Mononuclear cell (primary cell): Measurements from ENCODE around the gene TMEM52B. TPM values are rescaled to one million over a fixed set of nuclear protein-coding genes. Genes with fewer than 3 reads are reported as not detected.

Experiments
- H3K27me3 ChIP-seq: 2 replicates; pipeline ENCODE4 v1.6.0; 2011; ENCODE audit warnings: low read length, control low read depth; ENCODE audit not compliant: insufficient read depth
- H3K4me1 ChIP-seq: 2 replicates; pipeline ENCODE4 v1.5.1; 2011; ENCODE audit warnings: mild to moderate bottlenecking, low read length, control low read depth; ENCODE audit not compliant: insufficient read depth
- H3K4me3 ChIP-seq: 2 replicates; pipeline ENCODE4 v1.5.1; 2011; ENCODE audit warnings: mild to moderate bottlenecking, low read length, moderate library complexity
- H3K9me3 ChIP-seq: 2 replicates; pipeline ENCODE4 v1.5.1; 2011; ENCODE audit warnings: low read depth, mild to moderate bottlenecking, control low read depth, low read length
- total RNA-seq: library from RNA; depleted of rRNA; stranded (reverse); fragments of >200 nt; gene quantifications from one replicate; pipeline ENCODE4 v1.2.3, GENCODE V29; 2012

The TMEM52B gene
- 1.4 TPM for total RNA-seq

- Histone ChIP-seq H3K4me3 (no peak within 1 kb of the TSS), H3K9me3 (no peaks in the 10 kb centered on the region), H3K27me3 (peaks cover 4% of the 10 kb centered on the region), H3K4me1 (peaks cover 20% of the 10 kb centered on the region)
These were observed at the start of gene TMEM52B for GRCh38 chr12:10178821-10179220. TMEM52B (plus strand) TSS chr12:10179032; CDS start chr12:10179575, 543 bp downstream.

GRCh38 chr12:10130042-10130441 lies 48.8 kb upstream of the TMEM52B start, which contains the start of gene CLEC7A:
CLEC7A (minus strand) TSS chr12:10130199; CDS start chr12:10130082, 117 bp downstream.
- Histone ChIP-seq H3K9me3 (no peaks in the 10 kb centered on the region), H3K4me1 (peaks cover 32% of the 10 kb centered on the region), H3K27me3 (peaks cover 5% of the 10 kb centered on the region), H3K4me3 (peak within 1 kb of the TSS; percentile 58)

- Histone ChIP-seq H3K9me3 (no peaks in the 10 kb centered on the region), H3K4me3 (no peak overlapping the region), H3K4me1 (peaks cover 32% of the 10 kb centered on the region), H3K27me3 (peaks cover 5% of the 10 kb centered on the region)
These were observed 47.6 kb upstream of the TMEM52B start for GRCh38 chr12:10131111-10131690.

- H3K9me3 ChIP-seq, result no peaks in the 10 kb centered on the region
- H3K27me3 ChIP-seq, result no peaks in the 10 kb centered on the region
- H3K4me3 ChIP-seq, result no peak overlapping the region
- peaks cover 26% of the 10 kb centered on the region for H3K4me1 ChIP-seq
These were observed 45.9 kb upstream of the TMEM52B start for GRCh38 chr12:10132850-10133370.

GRCh38 chr12:10135126-10135525 lies 43.7 kb upstream of the TMEM52B start:
- Histone ChIP-seq H3K27me3 (no peaks in the 10 kb centered on the region), H3K9me3 (no peaks in the 10 kb centered on the region), H3K4me3 (no peak overlapping the region), H3K4me1 (peaks cover 29% of the 10 kb centered on the region)

GRCh38 chr12:10136637-10137205 lies 42.1 kb upstream of the TMEM52B start:
- no peak overlapping the region for H3K4me3 ChIP-seq
- H3K9me3 ChIP-seq, result no peaks in the 10 kb centered on the region
- H3K4me1 ChIP-seq, result peaks cover 18% of the 10 kb centered on the region
- no peaks in the 10 kb centered on the region for H3K27me3 ChIP-seq

GRCh38 chr12:10140001-10140400 lies 38.8 kb upstream of the TMEM52B start:
- Histone ChIP-seq H3K9me3 (no peaks in the 10 kb centered on the region), H3K4me1 (peaks cover 6% of the 10 kb centered on the region), H3K27me3 (no peaks in the 10 kb centered on the region), H3K4me3 (no peak overlapping the region)

GRCh38 chr12:10142976-10143589 lies 35.7 kb upstream of the TMEM52B start:
- Histone ChIP-seq H3K4me1 (peaks cover 6% of the 10 kb centered on the region), H3K9me3 (no peaks in the 10 kb centered on the region), H3K27me3 (no peaks in the 10 kb centered on the region), H3K4me3 (no peak overlapping the region)

- Histone ChIP-seq H3K4me1 (peaks cover under 1% of the 10 kb centered on the region), H3K27me3 (peaks cover 3% of the 10 kb centered on the region), H3K4me3 (no peak overlapping the region), H3K9me3 (no peaks in the 10 kb centered on the region)
These were observed 31.0 kb upstream of the TMEM52B start for GRCh38 chr12:10147714-10148403.

GRCh38 chr12:10151621-10152020 lies 27.2 kb upstream of the TMEM52B start:
- H3K4me1 ChIP-seq, result peaks cover 11% of the 10 kb centered on the region
- peaks cover 5% of the 10 kb centered on the region for H3K27me3 ChIP-seq
- H3K4me3 ChIP-seq, result no peak overlapping the region
- H3K9me3 ChIP-seq, result no peaks in the 10 kb centered on the region

GRCh38 chr12:10153271-10154144 lies 25.3 kb upstream of the TMEM52B start:
- peaks cover 11% of the 10 kb centered on the region for H3K4me1 ChIP-seq
- no peaks in the 10 kb centered on the region for H3K9me3 ChIP-seq
- H3K27me3 ChIP-seq, result peaks cover 5% of the 10 kb centered on the region
- peak overlapping the region; percentile 59 for H3K4me3 ChIP-seq

- peaks cover 5% of the 10 kb centered on the region for H3K27me3 ChIP-seq
- peaks cover 14% of the 10 kb centered on the region for H3K4me1 ChIP-seq
- no peaks in the 10 kb centered on the region for H3K9me3 ChIP-seq
- H3K4me3 ChIP-seq, result peak overlapping the region; percentile 59
These were observed 24.7 kb upstream of the TMEM52B start for GRCh38 chr12:10154145-10154496.

- peaks cover 5% of the 10 kb centered on the region for H3K27me3 ChIP-seq
- peaks cover 32% of the 10 kb centered on the region for H3K4me1 ChIP-seq
- no peak overlapping the region for H3K4me3 ChIP-seq
- no peaks in the 10 kb centered on the region for H3K9me3 ChIP-seq
These were observed 22.9 kb upstream of the TMEM52B start for GRCh38 chr12:10155966-10156365.

GRCh38 chr12:10158406-10158805 lies 20.4 kb upstream of the TMEM52B start:
- Histone ChIP-seq H3K27me3 (peaks cover 3% of the 10 kb centered on the region), H3K4me1 (peaks cover 37% of the 10 kb centered on the region), H3K4me3 (no peak overlapping the region), H3K9me3 (no peaks in the 10 kb centered on the region)
